ENCODE results near the gene PCGF3.
"Not testable (repeated sequence)": the region's sequence is repeated elsewhere in the genome, so short reads cannot be mapped to it uniquely, and the experiment has no call there.

The PCGF3 gene

GRCh38 chr4:725391-726234, 20.0 kb downstream of the PCGF3 start:
- no peak for DNase-seq

DNA sequence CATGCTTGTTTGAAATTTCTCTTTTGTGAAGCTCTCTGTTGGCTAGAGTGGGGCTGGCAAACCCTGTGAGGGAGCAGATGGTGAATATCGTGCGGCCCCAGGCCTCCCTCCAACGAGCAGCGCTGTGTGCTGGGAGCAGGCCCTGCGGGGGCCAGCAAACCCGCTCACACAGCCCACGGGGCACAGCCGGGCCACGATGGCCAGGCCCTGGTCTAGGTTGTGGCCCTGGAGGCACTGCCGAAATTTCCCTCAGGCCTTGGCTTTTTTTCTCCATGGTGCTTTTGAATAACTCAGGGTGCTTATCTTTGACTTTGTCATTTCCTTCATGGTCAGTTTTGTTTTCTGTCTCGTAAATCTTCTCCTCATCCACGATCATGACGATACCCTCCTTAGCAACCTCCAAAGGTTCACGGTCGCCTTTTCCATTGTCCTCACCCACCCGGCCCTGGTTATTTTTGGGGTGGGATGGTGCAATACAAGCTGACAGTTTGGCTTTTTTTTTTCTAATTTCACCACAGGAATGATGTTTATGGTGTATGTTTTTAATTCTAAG, 20.7 kb downstream of the PCGF3 start:
- DNase-seq: peak; percentile 38

GRCh38 chr4:726838-727237, 21.2 kb downstream of the PCGF3 start:
- no peak for DNase-seq

DNA sequence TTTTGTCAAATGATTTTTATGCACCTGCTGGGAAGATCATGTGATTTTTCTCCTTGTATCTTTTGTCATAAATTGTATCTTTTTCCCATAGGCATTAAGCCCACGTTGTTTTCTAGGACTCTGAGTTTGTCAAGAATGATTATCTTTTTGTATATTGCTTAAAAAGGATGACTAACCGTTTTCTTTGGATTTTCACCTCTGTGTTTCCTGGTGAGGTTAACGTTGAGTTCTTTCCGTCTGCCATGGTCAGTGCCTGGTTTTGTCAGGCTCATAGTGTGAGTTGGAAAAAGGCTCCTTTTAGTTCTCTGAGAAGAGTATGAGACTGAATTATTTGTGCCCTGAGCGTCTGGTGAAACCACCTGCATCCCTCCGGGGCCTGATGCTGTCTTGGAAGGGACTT, 21.9 kb downstream of the PCGF3 start:
- no peak for DNase-seq

DNA sequence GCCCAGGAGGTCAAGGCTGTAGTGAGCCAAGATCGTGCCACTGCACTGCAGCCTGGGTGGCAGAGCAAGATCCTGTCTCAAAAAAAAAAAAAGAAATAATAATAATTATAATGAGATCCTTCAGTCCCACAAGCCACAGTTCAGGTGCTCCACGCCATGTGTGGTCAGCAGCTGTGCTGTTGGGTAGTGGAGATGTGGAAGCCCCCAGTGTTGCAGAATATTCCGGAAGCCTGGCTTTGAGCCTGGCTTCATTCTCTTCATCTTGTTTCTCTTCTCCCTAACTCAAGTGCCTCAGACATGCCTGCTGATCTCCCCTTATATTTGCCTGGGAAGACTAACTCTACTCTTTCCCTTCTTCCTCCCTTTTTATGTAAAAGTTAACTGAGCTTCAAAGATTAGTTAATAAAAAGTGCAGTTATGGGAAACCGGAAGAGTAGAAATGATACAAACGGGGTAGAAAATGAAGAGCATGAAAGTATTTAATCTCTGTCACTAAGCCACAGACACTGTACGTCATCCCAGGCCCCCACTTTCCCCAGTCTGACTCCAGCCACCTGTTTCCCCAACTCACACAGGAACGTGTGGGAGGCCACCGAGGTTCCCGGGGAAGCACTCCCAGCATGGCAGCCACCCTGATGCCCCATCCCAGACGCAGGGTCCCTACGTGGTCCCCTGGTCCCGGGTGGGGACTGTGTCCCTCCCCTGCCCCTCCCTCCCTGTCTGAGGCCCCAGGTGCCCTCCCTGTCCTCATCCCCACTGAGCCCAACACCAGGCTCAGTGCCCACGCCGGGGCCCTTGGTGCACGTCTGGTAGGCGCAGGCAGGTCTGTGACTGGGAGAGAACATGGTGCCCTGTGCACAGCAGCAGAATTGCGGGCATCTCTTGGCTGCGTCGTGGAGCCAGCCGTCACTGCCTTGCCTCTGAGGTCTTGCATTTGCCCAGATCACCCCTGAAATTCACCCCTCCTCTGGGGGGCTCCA, 24.0 kb downstream of the PCGF3 start:
- no peak for DNase-seq

- DNase-seq: no peak
Observed at GRCh38 chr4:730511-730910, 24.9 kb downstream of the PCGF3 start.

DNA sequence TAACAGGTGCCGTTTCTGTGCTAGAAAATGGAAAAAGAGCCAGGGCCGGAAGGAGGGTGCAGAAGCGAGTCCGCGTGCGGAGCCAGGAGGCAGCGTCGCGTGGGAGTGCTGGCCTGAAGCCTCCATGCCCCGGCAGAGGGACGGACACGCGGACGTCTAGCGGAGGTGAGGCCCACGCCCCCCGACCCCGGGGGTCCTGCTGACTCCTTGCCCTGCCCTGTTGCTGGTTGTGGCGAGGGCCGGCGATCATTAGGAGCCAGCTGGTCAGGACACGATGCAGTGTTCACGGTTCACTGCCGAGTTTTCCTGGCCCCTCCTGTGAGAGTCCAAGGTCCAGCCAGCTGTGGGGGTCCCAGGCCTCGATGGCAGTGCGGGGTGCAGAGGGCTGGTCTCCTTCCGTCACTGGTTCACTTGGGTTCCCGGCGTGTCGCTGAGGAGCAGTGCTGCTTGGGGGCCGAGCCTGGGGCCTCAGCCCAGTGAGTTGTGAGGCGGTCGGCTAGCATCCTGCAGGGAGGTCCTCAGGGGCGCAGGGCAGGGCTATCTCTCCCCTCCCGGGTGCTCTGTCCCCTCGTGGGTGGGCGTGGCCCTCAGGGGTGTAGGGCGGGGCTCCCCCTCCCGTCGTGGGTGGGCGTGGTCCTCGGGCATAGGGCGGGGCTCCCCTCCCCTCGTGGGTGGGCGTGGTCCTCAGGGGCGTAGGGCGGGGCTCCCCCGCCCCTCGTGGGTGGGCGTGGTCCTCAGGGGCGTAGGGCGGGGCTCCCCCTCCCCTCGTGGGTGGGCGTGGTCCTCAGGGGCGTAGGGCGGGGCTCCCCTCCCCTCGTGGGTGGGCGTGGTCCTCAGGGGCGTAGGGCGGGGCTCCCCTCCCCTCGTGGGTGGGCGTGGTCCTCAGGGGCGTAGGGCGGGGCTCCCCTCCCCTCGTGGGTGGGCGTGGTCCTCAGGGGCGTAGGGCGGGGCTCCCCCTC, 25.6 kb downstream of the PCGF3 start:
- DNase-seq: not testable (repeated sequence)

- not testable (repeated sequence) for DNase-seq
Observed at GRCh38 chr4:731954-732353, 26.3 kb downstream of the PCGF3 start.

GRCh38 chr4:732486-732885, 26.9 kb downstream of the PCGF3 start:
- no peak for DNase-seq

GRCh38 chr4:732911-733630, 27.4 kb downstream of the PCGF3 start:
- peak; percentile 39 for DNase-seq

DNA sequence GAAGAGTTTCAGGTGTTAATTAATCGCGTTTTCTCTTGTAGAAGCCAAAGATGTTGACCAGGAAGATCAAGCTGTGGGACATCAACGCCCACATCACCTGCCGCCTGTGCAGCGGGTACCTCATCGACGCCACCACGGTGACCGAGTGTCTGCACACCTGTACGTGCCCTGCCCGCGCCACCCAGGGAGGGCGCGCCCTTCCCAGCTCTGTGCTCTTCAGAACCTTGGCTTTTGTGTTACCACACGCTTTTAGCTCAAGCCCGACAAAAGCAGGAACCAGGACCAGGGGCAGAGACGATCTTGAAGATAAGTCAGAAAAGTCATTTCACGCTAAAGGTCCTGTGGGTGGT, 28.0 kb downstream of the PCGF3 start:
- no peak for DNase-seq

- no peak for DNase-seq
Observed at GRCh38 chr4:734075-734474, 28.4 kb downstream of the PCGF3 start.

DNA sequence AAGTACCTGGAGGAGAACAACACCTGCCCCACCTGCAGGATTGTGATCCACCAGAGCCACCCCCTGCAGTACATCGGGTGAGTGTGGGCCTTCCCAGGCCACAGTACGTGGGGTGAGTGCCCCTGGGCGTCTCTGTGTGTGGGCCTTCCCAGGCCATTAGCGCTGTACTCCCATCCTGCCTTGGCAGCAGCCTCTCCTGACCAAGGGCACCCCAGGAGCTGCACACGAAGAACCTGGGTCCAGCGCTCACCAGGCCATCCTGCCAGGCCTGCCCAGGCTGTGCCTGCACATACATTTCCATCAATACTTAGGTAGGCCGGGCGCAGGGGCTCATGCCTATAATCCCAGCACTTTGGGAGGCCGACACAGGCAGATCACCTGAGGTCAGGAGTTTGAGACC, 29.3 kb downstream of the PCGF3 start:
- DNase-seq: no peak

GRCh38 chr4:735583-735982, 30.0 kb downstream of the PCGF3 start:
- DNase-seq: no peak

GRCh38 chr4:736561-736960, 30.9 kb downstream of the PCGF3 start:
- not testable (repeated sequence) for DNase-seq

GRCh38 chr4:738781-739280, 33.2 kb downstream of the PCGF3 start:
- DNase-seq: no peak

GRCh38 chr4:739569-739968, 33.9 kb downstream of the PCGF3 start:
- DNase-seq: no peak

DNA sequence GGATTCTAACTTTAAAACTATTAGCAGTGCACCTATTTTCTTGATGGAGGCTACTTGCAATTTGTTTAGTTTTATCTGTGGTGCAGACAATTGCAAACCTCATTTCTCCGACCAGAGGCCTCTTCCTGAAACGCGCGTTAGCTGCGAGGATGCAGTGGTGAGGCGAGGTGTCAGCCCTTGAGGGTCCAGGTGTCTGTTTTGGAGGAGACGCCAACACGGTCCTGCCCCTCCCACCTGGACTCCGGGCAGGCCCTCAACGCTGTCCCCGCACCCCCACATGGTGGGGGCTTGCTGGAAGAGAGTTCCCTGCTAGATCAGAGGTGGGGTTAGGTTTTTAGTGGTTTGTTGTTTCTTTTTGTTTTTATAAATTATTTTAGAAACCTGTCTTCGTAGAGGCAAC, 34.4 kb downstream of the PCGF3 start:
- DNase-seq: no peak

DNA sequence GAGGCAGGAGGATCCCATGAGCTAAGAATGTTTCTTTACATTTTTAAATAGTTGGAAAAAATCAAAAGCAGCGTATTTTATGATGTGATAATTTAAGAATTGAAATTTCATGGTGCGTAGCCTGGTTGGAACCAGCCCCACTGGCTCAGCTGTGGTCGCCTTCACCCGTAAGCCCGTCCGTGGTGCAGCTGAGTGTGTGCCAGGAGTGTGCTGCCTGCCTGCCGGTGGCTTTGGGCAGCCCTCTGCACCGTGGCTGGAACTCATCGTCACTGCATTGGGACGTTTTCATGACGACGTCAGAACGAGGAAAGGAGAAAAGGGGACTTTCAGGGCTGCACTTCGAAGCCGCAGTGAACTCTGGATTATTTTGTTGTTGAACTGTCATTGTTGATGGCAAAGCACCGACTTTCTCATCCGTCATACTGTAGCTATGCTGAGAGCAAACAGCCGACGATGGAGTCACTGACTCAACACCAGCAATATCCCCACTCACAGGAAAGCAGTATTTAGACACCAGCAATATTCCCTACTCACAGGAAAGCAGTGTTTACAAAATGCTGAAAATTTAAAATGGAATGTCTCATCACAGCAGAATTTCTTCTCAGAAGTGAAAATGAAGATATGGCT, 35.1 kb downstream of the PCGF3 start:
- DNase-seq: no peak

DNA sequence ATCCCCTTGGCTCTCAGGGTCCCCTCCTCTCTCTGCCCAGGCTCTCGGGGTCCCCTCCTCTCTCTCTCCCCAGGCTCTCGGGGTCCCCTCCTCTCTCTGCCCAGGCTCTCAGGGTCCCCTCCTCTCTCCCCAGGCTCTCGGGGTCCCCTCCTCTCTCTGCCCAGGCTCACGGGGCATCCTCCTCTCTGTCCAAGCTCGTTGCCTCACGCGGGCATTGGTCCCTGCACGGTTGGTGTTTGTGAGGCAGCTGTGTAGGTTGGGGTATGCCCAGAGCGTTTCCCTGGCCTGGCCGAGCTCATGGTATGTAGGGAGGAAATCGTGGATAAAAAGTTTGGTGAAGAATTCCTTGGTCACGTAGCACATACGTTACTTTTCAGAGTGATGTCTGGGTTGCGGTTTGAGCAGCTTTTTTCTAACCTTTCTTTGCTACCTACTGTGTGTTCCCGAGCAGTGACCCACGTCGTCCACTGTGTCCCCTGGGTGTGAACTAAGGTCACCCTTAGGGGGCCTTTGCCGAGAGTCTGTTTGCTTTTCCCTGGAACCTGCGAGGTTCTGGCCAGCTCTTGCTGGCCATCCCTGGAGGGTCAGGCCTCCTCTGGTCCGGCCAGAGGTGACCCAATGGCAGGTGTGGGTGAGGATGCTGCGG, 36.6 kb downstream of the PCGF3 start:
- no peak for DNase-seq

Measured in NCI-H1694 treated with DMSO at 0.1 percent for 48 hours (cell line).